K562 (cell line): ENCODE results near the gene GPSM3. TPM values are rescaled to one million over a fixed set of nuclear protein-coding genes. Genes with fewer than 3 reads are reported as not detected.
A peak's percentile ranks its signal among the peaks of the same experiment; 100 is the strongest.

Source experiments
- EZH2 ChIP-seq: IDR thresholded peaks from 2 replicates; pipeline ENCODE4 v1.6.1; 2012; ENCODE audit warnings: low read depth, mild to moderate bottlenecking, inconsistent platforms, low read length, borderline replicate concordance
- GTF2A2 ChIP-seq: IDR thresholded peaks from 2 replicates; pipeline ENCODE4 v1.6.1; 2016; ENCODE audit warnings: mild to moderate bottlenecking, missing genetic modification characterization, missing compliant biosample characterization
- RBM15 ChIP-seq: fragments of 200-400 bp; formaldehyde crosslinking; IDR thresholded peaks from 2 replicates; pipeline ENCODE4 v1.6.1; 2018; ENCODE audit warnings: mild to moderate bottlenecking, low read length, moderate library complexity; ENCODE audit not compliant: insufficient read depth
- ZNF217 ChIP-seq: sonication (generic); formaldehyde crosslinking; IDR thresholded peaks from 2 replicates; pipeline ENCODE4 v1.8.0; 2022; ENCODE audit warnings: mild to moderate bottlenecking, missing genetic modification reagents
- ZNF239 ChIP-seq: fragments of 250-450 bp; sonication (Bioruptor Pico); IDR thresholded peaks from 2 replicates; pipeline ENCODE4 v1.4.0; 2020; ENCODE audit warnings: mild to moderate bottlenecking
- polyA plus RNA-seq, 8 experiments: library from polyadenylated mRNA; depleted of rRNA in 4 of 8; stranded (reverse) in 5 of 8; unstranded in 3 of 8; fragments of >200 nt; fragmentation: Nextera tagmentation in 2 of 8; fragmentation: Illumina TruSeq in 1 of 8; extraction: Ambion mirVana in 2 of 8; extraction: Trizol in 1 of 8; gene quantifications; 2 replicates each; pipeline versions ENCODE4 v1.2.1 to v1.2.3, GENCODE V29; 2011 to 2014; ENCODE audit warnings: inconsistent platforms in 1 of 8, missing spikeins in 1 of 8
- total RNA-seq, 7 experiments: library from RNA; depleted of rRNA in 6 of 7; stranded (reverse); fragments of >200 nt in 6 of 7; fragmentation: Illumina TruSeq in 2 of 7; extraction: Trizol in 2 of 7; gene quantifications; 2 replicates each; pipeline versions ENCODE4 v1.2.1 to v1.2.3, GENCODE V29; 2011 to 2021; ENCODE audit warnings: low replicate concordance in 1 of 7
- TF ChIP-seq, protein P1 (sequence below): fragments of 450-650 bp; IDR thresholded peaks from 2 replicates; pipeline ENCODE4 v1.6.1; 2017; ENCODE audit warnings: antibody characterized with exemption, mild to moderate bottlenecking
- TF ChIP-seq, protein P2 (sequence below): sonication (generic); IDR thresholded peaks from 2 replicates; pipeline ENCODE4 v1.6.1; 2016
- TF ChIP-seq, protein P3 (sequence below): fragments of 200-800 bp; sonication (Bioruptor generic); IDR thresholded peaks from 2 replicates; pipeline ENCODE4 v1.6.1; 2016; ENCODE audit warnings: missing genetic modification characterization, missing compliant biosample characterization
- TF ChIP-seq, protein P4 (sequence below): sonication (generic); formaldehyde crosslinking; IDR thresholded peaks from 2 replicates; pipeline ENCODE4 v1.8.0; 2022; ENCODE audit warnings: mild to moderate bottlenecking, missing genetic modification reagents, borderline replicate concordance
- TF ChIP-seq, protein P5 (sequence below), 2 experiments: fragments of 200-800 bp in 1 of 2; sonication (Bioruptor generic) in 1 of 2; sonication (generic) in 1 of 2; formaldehyde crosslinking in 1 of 2; IDR thresholded peaks in 1 of 2; conservative IDR thresholded peaks in 1 of 2; 2 replicates each; pipeline versions ENCODE4 v1.5.0 to v1.6.1; 2016 to 2020; ENCODE audit warnings: missing compliant biosample characterization in 1 of 2, missing genetic modification characterization in 1 of 2, missing genetic modification reagents in 1 of 2

GPSM3 gene
- total and polyA plus RNA-seq, 9 of the 15 experiments (the other 6 are each of a cell fraction or from before 2014, with no cell fraction given) = 5.3 to 42.6 (median 24.4) TPM

DNA sequence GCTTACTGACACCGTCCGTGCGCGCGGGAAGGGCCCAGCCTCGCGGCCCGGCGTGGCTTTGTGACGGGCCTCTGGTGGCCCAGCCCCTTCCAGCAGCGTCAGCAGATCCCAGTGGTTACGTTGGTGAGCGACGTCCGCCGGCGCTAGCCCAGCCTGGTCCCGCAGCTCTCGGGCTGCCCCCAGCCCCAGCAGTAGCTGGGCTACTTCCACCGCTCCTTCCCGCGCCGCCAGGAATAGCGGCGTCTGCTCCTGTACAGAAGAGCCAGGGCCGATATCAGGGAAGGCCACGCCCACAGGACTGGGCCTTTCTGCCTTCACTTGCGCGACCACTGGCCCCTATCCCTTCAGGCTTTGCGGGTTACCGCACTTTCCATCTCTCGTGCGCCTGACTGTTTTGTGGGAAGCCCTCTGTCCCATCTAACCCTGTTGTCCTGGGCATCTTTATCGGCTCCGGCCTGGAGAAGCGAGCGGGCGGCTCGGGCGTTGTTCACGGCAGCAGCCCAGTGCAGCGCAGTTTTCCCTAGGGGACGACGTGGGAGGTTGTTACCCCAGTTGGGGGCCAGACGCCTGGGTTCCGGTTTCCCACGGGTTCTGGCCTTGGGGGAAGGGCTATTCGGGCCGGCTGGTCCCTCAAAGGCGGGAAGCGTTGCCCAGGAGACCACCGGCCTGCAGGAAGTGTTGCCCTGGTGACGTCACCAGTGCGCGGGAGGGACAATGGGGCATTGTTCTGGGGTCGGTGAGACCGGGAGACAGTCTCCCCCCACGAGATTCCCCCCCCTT, 3.6 kb upstream of the GPSM3 start (continued):
- TF ChIP-seq, protein P1, sequence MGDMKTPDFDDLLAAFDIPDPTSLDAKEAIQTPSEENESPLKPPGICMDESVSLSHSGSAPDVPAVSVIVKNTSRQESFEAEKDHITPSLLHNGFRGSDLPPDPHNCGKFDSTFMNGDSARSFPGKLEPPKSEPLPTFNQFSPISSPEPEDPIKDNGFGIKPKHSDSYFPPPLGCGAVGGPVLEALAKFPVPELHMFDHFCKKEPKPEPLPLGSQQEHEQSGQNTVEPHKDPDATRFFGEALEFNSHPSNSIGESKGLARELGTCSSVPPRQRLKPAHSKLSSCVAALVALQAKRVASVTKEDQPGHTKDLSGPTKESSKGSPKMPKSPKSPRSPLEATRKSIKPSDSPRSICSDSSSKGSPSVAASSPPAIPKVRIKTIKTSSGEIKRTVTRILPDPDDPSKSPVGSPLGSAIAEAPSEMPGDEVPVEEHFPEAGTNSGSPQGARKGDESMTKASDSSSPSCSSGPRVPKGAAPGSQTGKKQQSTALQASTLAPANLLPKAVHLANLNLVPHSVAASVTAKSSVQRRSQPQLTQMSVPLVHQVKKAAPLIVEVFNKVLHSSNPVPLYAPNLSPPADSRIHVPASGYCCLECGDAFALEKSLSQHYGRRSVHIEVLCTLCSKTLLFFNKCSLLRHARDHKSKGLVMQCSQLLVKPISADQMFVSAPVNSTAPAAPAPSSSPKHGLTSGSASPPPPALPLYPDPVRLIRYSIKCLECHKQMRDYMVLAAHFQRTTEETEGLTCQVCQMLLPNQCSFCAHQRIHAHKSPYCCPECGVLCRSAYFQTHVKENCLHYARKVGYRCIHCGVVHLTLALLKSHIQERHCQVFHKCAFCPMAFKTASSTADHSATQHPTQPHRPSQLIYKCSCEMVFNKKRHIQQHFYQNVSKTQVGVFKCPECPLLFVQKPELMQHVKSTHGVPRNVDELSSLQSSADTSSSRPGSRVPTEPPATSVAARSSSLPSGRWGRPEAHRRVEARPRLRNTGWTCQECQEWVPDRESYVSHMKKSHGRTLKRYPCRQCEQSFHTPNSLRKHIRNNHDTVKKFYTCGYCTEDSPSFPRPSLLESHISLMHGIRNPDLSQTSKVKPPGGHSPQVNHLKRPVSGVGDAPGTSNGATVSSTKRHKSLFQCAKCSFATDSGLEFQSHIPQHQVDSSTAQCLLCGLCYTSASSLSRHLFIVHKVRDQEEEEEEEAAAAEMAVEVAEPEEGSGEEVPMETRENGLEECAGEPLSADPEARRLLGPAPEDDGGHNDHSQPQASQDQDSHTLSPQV = peak; percentile 78; the same call in 1 of the 2 replicates
- TF ChIP-seq RBM15 (no peak), GTF2A2 (tag) (peak; percentile 58; the same call in 1 of the 2 replicates), ZNF217 (CRISPR knock-in tag) (no peak), EZH2 (no peak), ZNF239 (CRISPR knock-in tag) (0 out of 2 replicates have a peak, but pooled peaks have one; percentile 27)
- TF ChIP-seq, protein P2, sequence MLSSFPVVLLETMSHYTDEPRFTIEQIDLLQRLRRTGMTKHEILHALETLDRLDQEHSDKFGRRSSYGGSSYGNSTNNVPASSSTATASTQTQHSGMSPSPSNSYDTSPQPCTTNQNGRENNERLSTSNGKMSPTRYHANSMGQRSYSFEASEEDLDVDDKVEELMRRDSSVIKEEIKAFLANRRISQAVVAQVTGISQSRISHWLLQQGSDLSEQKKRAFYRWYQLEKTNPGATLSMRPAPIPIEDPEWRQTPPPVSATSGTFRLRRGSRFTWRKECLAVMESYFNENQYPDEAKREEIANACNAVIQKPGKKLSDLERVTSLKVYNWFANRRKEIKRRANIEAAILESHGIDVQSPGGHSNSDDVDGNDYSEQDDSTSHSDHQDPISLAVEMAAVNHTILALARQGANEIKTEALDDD = no peak
- TF ChIP-seq, protein P3, sequence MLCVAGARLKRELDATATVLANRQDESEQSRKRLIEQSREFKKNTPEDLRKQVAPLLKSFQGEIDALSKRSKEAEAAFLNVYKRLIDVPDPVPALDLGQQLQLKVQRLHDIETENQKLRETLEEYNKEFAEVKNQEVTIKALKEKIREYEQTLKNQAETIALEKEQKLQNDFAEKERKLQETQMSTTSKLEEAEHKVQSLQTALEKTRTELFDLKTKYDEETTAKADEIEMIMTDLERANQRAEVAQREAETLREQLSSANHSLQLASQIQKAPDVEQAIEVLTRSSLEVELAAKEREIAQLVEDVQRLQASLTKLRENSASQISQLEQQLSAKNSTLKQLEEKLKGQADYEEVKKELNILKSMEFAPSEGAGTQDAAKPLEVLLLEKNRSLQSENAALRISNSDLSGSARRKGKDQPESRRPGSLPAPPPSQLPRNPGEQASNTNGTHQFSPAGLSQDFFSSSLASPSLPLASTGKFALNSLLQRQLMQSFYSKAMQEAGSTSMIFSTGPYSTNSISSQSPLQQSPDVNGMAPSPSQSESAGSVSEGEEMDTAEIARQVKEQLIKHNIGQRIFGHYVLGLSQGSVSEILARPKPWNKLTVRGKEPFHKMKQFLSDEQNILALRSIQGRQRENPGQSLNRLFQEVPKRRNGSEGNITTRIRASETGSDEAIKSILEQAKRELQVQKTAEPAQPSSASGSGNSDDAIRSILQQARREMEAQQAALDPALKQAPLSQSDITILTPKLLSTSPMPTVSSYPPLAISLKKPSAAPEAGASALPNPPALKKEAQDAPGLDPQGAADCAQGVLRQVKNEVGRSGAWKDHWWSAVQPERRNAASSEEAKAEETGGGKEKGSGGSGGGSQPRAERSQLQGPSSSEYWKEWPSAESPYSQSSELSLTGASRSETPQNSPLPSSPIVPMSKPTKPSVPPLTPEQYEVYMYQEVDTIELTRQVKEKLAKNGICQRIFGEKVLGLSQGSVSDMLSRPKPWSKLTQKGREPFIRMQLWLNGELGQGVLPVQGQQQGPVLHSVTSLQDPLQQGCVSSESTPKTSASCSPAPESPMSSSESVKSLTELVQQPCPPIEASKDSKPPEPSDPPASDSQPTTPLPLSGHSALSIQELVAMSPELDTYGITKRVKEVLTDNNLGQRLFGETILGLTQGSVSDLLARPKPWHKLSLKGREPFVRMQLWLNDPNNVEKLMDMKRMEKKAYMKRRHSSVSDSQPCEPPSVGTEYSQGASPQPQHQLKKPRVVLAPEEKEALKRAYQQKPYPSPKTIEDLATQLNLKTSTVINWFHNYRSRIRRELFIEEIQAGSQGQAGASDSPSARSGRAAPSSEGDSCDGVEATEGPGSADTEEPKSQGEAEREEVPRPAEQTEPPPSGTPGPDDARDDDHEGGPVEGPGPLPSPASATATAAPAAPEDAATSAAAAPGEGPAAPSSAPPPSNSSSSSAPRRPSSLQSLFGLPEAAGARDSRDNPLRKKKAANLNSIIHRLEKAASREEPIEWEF = no peak
- TF ChIP-seq, protein P4, sequence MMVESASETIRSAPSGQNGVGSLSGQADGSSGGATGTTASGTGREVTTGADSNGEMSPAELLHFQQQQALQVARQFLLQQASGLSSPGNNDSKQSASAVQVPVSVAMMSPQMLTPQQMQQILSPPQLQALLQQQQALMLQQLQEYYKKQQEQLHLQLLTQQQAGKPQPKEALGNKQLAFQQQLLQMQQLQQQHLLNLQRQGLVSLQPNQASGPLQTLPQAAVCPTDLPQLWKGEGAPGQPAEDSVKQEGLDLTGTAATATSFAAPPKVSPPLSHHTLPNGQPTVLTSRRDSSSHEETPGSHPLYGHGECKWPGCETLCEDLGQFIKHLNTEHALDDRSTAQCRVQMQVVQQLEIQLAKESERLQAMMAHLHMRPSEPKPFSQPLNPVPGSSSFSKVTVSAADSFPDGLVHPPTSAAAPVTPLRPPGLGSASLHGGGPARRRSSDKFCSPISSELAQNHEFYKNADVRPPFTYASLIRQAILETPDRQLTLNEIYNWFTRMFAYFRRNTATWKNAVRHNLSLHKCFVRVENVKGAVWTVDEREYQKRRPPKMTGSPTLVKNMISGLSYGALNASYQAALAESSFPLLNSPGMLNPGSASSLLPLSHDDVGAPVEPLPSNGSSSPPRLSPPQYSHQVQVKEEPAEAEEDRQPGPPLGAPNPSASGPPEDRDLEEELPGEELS = no peak; the same call in 1 of the 2 replicates
- TF ChIP-seq, protein P5, sequence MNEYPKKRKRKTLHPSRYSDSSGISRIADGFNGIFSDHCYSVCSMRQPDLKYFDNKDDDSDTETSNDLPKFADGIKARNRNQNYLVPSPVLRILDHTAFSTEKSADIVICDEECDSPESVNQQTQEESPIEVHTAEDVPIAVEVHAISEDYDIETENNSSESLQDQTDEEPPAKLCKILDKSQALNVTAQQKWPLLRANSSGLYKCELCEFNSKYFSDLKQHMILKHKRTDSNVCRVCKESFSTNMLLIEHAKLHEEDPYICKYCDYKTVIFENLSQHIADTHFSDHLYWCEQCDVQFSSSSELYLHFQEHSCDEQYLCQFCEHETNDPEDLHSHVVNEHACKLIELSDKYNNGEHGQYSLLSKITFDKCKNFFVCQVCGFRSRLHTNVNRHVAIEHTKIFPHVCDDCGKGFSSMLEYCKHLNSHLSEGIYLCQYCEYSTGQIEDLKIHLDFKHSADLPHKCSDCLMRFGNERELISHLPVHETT (CRISPR knock-in tag; conservative IDR thresholded peaks at IDR 0.05 in 1 of 2, IDR thresholded peaks at IDR 0.05 in 1 of 2) = peak in 1 of 2 experiments; percentile 91; a peak in 2 of 4 replicates
